UCSD-AML1 (cell line): ENCODE results near the gene SLC9C1.
A peak's percentile ranks its signal among the peaks of the same experiment; 100 is the strongest.

ENCODE experiments used
- DNase-seq: peaks from one replicate; lab custom pipeline; 2025; ENCODE audit not compliant: unreplicated experiment; lab: John Stamatoyannopoulos, UW

Gene SLC9C1

DNA sequence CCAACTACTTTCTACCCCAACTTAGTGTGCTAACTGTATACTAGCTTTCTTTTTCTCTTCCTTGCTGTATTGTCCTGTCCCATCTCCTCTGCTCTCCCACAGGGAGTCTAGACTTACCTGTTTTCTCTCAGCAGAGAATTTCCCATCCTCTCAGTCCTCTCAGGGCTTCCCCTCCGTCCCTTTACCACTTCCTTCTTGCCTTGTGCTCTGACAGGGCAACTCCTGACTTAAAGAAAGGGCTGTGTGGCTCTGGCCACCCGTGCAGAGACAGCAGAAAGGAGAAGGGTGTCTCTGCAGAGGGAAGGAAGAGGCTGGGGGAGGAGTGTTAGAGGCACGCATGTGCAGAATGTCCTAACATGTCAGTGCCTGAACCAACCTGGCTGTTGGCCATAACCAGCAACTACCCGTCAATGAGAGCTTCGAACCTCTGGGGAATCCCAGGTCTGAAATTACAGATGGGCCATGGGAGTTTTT, 161.0 kb downstream of the SLC9C1 start, which contains the start of gene GCSAM:
Gene GCSAM, minus strand, starts transcription at position 274 of the 474 bp plus-strand sequence. Its CDS starts 128 bp downstream, at position 146.
- peak; percentile 33 for DNase-seq

DNA sequence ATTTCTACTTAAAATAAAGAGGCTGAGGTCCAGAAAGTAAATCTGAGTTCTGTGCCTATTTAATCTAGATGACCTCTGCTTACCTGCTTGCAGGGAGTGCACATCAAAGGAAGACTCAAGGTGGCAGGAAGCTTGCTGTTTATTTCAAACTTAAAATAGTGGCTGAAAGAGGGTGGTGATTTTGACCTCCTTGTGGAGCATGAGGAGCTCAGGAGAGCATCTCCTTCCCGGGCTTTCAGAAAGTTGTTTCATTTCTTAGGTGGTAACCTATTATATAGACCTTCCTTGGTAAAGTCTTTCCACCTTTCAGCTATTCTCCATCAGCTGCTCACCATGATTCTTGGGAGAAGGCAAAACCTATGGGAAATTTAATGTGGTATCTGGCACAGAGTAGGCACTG, 161.5 kb downstream of the SLC9C1 start:
- no peak for DNase-seq

DNA sequence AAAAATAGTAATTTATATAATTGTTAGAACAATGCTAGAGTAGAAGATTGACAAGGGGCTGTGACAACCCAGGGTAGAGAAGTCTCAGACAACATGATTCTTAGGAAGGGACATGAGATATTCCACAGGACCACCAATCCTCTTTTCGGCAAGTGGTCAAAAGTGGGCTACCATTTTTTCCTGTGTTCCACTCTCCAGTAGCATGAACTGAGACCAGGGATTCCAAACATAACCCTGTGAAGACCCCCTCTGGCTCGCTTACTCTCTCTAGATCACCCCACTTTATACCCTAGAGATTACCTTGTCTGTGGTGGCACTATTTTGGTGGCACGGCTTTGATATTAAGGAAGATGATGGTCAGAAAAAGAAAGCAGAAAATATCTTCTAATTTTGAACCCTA, 161.9 kb downstream of the SLC9C1 start:
- no peak for DNase-seq

DNA sequence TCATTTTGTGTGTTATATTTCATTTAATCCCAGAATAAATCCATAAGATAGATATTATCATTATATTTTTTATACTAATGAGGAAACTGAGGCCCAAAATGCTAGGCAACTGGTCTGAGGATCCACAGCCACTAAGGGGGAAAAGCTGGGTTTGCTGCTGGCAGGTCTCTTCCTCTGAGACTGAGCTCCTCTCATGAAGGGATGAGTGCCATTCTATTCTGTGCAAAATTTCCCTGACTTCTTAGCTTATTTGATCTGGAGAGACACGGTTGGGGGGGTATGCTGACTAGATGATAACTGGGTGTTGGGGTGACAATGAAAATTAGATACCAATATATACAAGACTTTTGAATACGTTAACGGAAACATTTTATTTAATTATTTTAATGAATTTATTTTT, 162.9 kb downstream of the SLC9C1 start:
- no peak for DNase-seq

DNA sequence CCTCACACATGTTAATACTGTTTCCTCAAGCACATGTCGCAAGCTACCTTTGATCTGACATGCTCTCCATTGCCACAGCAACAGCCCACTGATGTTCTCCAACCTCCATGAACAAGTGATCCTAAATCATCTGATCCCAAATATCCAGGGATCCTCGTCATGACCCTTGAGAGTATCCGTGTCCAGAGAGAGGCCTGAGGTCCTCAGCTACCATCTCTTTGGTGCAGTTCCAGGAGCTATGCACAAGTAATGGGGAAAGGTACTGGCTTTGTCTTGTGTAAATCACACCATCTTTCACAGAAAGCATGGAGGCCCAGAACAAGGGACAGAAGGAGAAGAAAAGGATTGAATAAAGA, 163.4 kb downstream of the SLC9C1 start:
- DNase-seq, result no peak

DNA sequence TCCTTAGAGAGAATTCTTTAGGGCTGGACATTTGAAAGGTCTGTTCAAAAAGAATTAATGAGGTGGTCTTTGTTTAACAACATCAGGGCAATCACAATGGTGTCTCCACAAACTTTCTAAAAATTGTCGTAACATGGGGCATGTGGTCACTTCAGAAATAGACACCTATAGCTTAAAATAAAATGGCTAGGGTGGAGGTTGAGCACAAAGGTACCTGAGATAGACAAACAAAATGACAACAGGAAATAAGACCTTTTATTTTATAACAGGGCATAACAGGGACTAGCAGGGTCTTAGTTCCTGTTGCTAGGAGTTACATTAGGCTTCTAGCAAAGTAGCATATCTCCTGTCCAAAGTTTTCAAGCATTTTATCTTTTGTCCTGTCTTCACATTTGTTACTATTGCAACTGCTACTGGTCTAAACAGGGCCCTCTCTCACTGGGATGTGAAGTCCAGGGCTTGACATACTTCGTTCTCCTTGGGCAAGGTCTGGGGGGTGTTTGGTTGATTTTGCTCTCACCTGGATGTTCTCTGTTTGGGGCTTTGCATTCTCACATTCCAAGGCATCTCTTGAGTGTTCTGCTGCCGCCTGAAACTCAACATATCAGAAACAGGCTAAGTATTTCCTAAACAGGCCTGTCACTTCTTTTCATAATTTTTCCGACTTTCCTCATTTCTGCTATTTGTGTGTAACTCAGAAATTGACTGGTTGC, 163.9 kb downstream of the SLC9C1 start:
- DNase-seq, result no peak

DNA sequence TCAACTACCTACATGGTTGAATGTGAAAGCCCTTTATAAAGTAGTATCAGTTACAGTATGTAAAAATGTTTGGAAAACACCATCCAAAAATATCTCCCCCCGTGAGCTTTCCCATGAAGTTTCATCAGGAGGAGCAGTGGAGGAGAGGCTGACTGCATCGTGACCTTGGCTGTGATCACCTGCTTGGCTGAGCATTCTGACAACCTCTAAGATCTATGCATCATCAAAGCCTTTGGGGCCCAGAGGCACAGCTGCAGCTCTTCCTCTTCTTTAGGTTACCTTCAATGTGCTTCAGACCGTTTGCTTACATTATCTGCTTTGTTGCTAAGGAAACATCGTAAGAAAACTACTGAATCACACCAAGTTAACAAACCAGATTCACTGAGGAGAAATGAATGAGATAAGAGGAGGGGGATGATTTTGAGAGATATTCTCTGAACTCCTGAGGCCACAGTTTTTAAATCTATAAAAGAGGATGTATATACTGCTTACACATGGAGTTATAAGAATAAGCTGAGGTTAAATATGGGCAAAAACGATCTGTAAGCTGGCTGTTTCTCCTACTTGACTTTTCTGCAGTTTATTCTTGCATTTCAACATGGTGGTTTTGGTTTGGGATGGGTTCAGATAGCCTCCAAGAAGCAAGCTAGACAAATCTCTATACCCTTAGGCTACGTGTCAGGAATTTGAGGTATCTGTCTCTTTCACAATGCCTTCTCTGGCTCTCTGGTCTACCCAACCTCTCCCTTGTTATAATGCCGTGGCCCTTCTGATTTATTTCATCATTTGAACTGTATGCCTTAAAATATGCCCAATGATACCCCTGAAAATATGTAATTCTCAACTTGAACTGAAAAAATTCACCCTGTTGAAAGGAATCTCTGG, 164.9 kb downstream of the SLC9C1 start:
- DNase-seq, result no peak

DNA sequence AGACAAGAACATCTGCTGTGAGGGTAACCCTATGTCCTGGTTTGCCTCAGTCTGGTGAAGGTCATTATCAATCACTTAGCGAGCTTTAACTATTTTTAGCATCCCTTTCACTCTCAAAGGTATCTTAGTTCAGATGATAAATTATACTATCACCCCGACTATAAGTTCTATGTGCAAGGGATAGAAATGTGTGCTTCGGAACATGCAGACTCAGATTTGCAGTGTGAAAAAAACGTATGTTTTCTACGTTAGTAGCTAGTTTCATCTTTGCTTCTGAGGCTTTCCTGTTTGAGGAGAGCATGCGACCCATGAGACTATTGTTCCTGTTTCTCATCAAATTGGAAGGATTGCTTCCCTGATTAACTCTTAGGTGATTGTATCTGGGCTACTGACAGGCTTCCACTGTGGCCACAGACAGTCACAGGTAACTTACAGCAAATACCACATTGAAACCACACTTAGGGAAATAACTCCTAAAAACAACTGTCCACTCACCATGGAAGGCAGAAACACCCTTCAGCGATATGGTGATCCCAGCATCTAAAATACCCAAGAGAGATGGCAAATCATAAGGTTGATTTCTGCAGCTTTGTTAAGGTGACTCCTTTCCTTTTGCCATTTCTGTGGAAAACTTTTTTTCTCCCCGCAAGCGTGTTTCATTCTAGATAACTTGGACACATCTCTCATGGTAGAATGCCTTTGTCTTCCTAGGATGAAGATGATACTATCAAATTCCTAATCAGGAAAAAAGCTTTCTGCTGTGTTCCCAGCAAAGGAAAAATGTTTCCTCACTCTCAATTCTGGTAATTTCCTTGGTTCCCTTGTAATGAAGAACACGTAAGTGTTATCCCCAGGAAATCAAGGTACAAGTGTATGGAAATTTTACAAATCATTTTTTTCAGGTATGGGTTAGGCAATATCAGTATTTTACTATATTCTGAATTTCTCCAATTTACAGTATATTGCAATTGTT, 166.2 kb downstream of the SLC9C1 start:
- DNase-seq, result no peak

DNA sequence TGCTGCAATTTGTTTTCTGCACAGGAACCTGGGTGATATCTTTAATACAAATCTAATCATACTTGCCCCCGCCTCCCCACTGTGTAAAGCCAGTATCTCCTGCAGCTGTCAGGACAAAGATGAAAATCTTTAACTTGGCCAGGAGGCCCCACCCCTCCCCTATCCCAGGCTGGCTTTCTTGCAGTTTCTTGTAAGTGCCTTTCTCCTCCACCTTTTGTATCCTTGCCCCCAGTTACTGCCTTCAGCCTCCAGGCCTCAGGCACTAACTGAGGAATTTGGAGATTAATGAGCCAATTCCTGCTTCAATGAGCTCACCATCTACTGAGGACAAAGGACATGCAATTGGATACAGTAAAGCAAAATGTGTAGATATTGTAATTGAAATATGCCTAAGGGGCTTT, 167.5 kb downstream of the SLC9C1 start:
- DNase-seq, result no peak

DNA sequence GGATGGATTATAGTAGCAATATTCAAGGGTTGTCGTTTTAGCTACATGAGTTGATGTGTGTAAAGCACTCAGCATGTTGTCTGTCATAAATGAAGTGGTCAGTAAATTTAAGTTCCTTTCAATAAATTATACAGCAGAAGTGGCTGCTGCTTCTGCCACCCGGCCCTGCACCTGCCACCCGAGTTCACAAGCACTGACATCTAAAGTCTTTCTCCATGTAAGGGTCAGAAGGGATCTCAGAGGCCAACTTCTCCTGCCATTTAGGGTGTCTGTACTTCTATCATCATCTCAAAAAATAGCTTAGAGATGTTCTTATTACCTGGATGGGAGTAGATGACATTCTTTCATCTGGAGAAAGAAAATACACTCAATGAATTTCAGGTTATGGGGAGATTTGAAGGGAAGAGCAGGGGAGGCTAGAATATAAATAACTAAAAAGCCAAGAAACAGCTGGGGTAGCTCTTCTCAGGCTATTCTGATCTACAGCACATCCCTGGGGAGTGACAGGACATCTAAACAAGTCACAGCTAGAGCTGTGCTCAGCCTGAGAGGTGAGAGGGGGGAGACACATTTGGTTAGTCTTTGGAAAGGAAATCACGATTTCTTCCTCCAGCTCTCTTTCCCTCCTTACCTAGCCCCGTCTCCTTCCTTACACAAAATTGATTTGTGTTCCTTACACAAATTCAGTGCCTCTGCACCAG, 169.0 kb downstream of the SLC9C1 start:
- no peak for DNase-seq

DNA sequence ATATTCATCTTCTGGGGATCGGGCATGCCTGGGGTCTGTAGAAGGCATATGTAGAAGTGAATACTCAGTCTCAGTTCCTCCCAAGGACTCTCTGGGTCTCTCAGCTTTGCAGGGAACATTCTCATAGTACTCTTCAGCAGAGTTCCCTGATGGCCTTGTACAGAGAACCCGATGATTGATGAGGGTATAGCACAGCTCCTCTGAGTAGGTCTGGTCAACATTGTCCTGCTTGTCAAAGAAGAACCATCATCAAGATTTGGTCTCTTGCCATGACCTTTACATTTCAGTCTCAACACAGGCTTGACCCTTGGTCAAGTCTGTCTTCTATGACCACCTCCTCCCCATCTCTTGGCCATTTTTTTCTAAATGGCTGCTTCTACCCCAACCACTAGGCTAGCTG, 170.5 kb downstream of the SLC9C1 start:
- no peak for DNase-seq

DNA sequence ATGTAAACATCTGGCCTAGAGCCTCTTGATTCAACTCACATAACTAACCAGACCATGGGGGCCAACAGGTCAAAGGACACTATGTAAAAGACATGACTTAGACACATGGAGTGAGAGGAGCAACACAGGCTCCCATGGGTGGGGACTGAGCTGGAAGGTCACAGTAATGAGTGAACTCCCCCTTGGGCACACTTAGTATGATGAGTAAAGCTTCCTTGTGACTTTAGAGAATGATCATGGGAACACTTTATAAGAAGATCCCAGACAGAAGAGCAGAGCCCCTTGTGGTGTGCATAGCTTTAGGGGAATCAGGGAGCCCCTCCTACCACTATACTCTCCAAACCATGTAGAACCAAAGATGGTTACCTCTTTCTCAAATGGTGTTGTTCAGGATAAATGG, 171.1 kb downstream of the SLC9C1 start:
- no peak for DNase-seq

DNA sequence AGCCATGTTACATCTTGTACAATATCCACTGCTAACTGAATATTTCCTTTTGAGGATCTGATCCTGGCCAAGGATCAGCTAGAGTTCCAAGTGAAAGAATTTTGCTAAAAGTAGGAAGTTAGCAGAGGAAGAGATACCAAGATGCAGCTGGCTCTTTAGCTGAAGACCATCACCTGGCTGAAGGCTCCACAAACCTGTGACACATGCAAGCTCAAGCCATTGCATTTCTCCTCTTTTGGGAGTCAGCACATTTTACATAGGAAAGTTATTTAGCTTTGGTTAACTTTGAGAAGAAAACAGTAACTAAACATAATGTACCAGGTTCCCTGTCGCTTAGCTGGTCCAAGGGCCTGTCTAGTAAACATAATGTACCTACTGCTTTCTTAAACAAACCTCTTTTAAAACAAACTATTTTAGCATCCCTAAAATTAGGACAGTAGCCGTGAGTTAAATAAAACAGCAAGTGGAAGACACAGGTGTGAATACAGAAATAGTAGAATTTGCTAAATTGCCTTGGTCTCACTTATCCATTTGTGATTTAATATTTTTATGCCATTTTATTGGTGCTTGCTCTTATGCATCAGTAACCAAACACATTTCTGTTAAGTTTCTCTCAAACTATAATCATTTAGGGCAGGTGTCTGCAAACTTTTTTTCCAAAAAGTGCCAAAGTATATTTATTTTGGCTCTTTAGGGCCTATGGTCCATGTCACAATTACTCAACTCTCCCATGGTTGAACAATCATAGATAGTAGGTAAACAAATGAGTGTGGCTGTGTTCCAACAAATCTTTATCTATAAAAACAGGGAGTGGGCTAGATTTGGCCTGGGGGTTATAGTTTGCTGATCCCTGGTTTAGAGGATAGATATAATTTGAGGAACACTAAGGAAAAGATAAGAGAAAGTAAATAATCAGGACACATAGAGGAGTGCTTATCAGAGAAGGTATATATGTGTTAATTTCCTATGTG, 172.2 kb downstream of the SLC9C1 start:
- no peak for DNase-seq

DNA sequence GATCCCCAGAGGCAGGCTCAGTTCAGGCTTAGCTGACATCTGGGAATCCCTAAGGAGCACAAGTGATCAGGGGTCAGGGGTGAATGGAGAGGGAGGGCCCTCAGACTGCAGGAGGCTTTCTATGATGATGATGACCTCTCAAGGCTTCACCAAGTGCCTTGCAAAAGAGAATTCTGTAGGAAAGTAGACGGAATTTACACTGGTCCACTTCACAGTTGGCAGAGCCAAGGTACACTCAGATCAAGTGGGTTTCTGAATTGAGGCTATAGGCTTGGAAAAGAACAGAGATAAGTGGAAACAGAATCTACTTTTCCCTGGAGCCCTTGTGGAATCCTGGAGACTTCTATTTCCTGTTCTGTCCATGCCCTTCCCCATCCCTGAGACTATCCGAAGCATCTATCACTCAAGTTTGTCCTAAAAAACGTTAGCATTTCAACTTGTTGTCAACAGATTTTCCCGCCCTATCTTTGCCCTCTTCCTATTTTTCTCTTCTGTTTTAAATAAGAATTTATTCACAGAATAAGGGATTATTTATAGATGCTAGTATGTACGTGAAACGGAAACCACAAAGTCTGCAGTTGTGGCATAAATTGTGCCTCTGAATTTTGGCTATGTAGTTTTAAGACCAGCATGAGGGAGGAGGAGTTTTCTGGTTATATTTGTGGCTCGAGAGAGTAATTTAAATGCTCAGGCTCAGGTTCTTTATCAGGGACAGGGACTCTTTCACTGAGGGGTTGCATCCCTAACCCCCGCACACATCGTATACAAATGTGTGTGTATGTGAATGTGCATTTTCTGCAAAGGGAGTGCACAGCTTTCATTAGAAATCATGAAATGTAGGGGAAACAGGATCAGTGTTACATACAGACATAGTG, 173.8 kb downstream of the SLC9C1 start:
- DNase-seq, result no peak

DNA sequence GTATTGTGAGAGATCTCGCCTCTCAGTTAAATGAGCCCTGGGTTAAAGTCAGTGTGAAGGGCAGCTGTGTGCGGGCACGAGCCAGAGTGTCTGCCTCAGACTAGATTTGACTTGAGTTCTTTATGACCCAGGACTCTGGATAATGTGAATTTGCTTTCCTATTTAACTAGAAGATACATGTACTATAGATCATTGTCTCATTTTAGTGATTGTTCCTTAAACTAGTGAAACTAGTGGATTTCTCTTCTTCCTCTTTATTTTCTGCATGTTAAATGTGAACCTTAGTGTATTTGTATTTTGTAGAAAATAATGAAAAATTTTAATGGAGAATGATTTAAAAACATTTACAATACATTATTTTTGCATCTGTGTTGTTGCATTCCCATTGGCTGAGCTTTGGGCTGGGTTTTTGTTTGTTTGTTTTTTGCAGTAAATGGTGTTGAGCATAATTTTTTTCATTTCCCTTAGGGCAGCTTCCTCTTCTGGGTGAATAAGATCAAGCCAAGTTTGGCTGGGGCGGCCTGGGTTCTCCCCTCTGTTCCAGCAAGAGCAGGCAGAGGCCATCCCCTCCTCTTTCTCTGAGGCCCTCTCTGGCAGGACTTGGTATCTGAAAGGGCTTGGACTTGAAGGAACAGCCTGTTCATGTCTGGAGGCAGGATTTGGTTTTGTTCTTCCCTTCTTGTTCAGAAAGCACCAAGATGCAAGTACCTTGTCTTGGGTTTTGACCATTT, 176.0 kb downstream of the SLC9C1 start:
- no peak for DNase-seq

DNA sequence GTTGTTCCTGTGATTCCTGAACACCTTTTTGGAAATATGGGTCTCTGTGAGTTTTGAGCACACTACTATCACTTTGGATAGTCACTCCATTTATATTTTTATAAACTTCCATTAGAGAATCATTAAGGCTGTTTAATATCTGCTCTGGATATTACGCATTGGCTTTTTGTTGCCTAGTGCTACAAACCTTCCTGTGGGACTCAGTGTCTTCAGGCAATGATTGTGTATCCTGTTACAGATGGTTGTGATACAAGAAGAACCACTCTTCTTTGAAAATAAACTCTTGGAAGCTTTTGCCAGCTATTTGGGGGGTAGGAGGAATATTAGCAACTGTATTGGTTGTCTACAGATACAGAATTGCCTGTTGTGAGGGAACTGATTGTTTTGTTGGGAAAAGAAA, 176.6 kb downstream of the SLC9C1 start:
- DNase-seq, result no peak

DNA sequence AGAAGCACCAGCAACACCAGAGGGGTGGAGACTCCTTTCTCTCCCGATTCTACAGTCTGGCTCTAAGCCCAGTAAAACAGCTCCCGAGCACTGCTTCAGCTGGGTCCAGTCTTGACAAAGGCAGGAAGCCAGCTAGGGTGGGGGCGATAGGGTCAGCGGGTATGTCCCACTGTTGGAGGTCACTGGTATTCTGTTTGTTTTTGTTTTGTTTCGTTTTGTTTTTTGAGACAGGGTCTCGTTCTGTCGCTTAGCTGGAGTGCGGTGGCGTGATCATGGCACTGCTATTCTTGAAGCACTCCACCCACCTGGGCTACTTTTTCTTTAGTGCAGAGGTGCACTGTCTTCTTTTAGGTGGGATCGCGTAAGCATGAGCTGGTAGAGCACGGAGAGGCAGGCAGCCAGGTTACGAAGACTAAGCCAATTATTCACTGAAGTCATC, 177.2 kb downstream of the SLC9C1 start:
- DNase-seq, result no peak
